Type B pancreatic cell (in vitro differentiated cells): Measurements from ENCODE around the gene CCDC73. TPM values are rescaled to one million over a fixed set of nuclear protein-coding genes. Genes with fewer than 3 reads are reported as not detected.
"Not testable (repeated sequence)": the region's sequence is repeated elsewhere in the genome, so short reads cannot be mapped to it uniquely, and the experiment has no call there.

Experiments
- DNase-seq: peaks from one replicate; pipeline ENCODE4 v3.0.0; 2021; ENCODE audit warnings: mixed read lengths; ENCODE audit not compliant: unreplicated experiment; ENCODE audit errors: extremely low spot score
- H3K27ac Mint-ChIP-seq: 2 replicates; pipeline ENCODE4 v1.8.0; 2021; ENCODE audit warnings: mild to moderate bottlenecking, mixed read lengths
- H3K27me3 Mint-ChIP-seq: 2 replicates; pipeline ENCODE4 v1.8.0; 2021; ENCODE audit warnings: mixed read lengths
- H3K36me3 Mint-ChIP-seq: 2 replicates; pipeline ENCODE4 v1.8.0; 2021; ENCODE audit warnings: mixed read lengths
- H3K4me1 Mint-ChIP-seq: one replicate; pipeline ENCODE4 v1.8.0; 2021; ENCODE audit warnings: mixed read lengths; ENCODE audit not compliant: unreplicated experiment
- H3K4me3 Mint-ChIP-seq: 2 replicates; pipeline ENCODE4 v1.8.0; 2021; ENCODE audit warnings: mild to moderate bottlenecking, mixed read lengths
- H3K9me3 Mint-ChIP-seq: 2 replicates; pipeline ENCODE4 v1.8.0; 2021; ENCODE audit warnings: mixed read lengths
- total RNA-seq: library from RNA; stranded (reverse); gene quantifications from 2 replicates; pipeline ENCODE4 v1.2.1, GENCODE V29; 2021; ENCODE audit warnings: low replicate concordance
- TF ChIP-seq, protein P1 (sequence below): fragments of 200-600 bp; sonication (generic); conservative IDR thresholded peaks from 2 replicates; pipeline ENCODE4 v1.5.0; 2021; ENCODE audit warnings: antibody characterized with exemption, mild to moderate bottlenecking

The CCDC73 gene
- total RNA-seq, 1 donor from 2014 or later, result 0.07 TPM

- H3K27me3 Mint-ChIP-seq, result no peaks in the 10 kb centered on the region
- H3K4me1 Mint-ChIP-seq, result no peaks in the 10 kb centered on the region
- no peak overlapping the region for H3K27ac Mint-ChIP-seq
- DNase-seq, result no peak
- H3K36me3 Mint-ChIP-seq, result no peaks in the 10 kb centered on the region
- TF ChIP-seq, protein P1, sequence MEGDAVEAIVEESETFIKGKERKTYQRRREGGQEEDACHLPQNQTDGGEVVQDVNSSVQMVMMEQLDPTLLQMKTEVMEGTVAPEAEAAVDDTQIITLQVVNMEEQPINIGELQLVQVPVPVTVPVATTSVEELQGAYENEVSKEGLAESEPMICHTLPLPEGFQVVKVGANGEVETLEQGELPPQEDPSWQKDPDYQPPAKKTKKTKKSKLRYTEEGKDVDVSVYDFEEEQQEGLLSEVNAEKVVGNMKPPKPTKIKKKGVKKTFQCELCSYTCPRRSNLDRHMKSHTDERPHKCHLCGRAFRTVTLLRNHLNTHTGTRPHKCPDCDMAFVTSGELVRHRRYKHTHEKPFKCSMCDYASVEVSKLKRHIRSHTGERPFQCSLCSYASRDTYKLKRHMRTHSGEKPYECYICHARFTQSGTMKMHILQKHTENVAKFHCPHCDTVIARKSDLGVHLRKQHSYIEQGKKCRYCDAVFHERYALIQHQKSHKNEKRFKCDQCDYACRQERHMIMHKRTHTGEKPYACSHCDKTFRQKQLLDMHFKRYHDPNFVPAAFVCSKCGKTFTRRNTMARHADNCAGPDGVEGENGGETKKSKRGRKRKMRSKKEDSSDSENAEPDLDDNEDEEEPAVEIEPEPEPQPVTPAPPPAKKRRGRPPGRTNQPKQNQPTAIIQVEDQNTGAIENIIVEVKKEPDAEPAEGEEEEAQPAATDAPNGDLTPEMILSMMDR, result no peak
- H3K4me3 Mint-ChIP-seq, result no peak overlapping the region
- no peaks in the 10 kb centered on the region for H3K9me3 Mint-ChIP-seq
Measured at GRCh38 chr11:32772731-32773130, 21.7 kb downstream of the CCDC73 start.

DNA sequence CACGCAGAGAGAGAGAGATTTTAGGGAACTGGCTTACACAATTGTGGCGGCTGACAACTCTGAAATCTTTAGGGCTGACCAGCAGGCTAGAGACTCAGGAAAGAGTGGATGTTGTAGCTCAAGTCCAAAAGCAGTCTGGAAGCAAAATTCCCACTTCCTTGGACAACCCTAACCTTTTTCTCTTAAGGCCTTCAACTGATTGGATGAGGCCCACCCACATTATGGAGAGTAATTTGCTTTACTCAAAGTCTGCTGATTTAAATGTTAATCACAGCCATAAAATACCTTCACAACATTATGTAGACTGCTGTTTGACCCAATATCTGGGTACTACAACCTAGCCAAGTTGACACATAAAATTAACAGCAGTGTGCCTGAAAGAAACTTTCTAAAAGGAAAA lies 32.7 kb downstream of the CCDC73 start:
- not testable (repeated sequence) for H3K27me3 Mint-ChIP-seq, H3K9me3 Mint-ChIP-seq, H3K4me3 Mint-ChIP-seq, H3K4me1 Mint-ChIP-seq, H3K27ac Mint-ChIP-seq, H3K36me3 Mint-ChIP-seq, DNase-seq

- H3K36me3 Mint-ChIP-seq, result no peaks in the 10 kb centered on the region
- no peaks in the 10 kb centered on the region for H3K9me3 Mint-ChIP-seq
- TF ChIP-seq, protein P1, result no peak
- H3K4me3 Mint-ChIP-seq, result no peak overlapping the region
- no peak for DNase-seq
- H3K27ac Mint-ChIP-seq, result no peak overlapping the region
- H3K27me3 Mint-ChIP-seq, result no peaks in the 10 kb centered on the region
- H3K4me1 Mint-ChIP-seq, result no peaks in the 10 kb centered on the region
Measured at GRCh38 chr11:32758291-32758690, 36.2 kb downstream of the CCDC73 start.

- H3K4me3 Mint-ChIP-seq, H3K27me3 Mint-ChIP-seq, H3K4me1 Mint-ChIP-seq, DNase-seq, H3K27ac Mint-ChIP-seq, H3K36me3 Mint-ChIP-seq, H3K9me3 Mint-ChIP-seq: not testable (repeated sequence)
Measured at GRCh38 chr11:32753181-32753580, 41.3 kb downstream of the CCDC73 start.

GRCh38 chr11:32752001-32752400 lies 42.5 kb downstream of the CCDC73 start:
- Mint-ChIP-seq H3K27ac (no peak overlapping the region), H3K9me3 (no peaks in the 10 kb centered on the region), H3K27me3 (peaks cover 5% of the 10 kb centered on the region), H3K4me1 (no peaks in the 10 kb centered on the region), H3K36me3 (no peaks in the 10 kb centered on the region), H3K4me3 (no peak overlapping the region)
- no peak for DNase-seq
- TF ChIP-seq, protein P1, result no peak

DNA sequence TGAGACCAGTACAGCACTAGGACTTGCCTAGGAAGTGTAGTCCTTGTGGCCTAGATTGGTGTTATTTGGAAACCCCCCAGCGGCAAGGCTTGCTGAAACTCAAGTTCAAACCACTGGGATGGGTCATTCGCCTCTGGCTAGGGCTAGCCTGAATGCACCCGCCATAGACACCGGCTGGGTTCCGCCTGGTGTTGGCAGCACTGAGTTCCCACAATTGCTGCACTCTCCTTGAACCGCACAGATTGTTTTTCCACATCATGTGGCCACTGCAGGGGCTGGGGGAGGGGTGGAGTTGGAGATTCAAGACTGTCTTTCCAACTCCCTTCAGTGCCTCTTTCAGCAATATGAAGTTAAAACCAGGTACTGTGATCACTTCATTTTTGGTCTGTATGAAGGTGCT lies 43.1 kb downstream of the CCDC73 start:
- Mint-ChIP-seq H3K27ac (no peak overlapping the region), H3K4me3 (no peak overlapping the region), H3K36me3 (no peaks in the 10 kb centered on the region), H3K9me3 (no peaks in the 10 kb centered on the region), H3K27me3 (peaks cover 8% of the 10 kb centered on the region), H3K4me1 (no peaks in the 10 kb centered on the region)
- TF ChIP-seq, protein P1, result no peak
- DNase-seq, result no peak

GRCh38 chr11:32729976-32730375 lies 64.5 kb downstream of the CCDC73 start:
- Mint-ChIP-seq H3K9me3 (no peaks in the 10 kb centered on the region), H3K27ac (no peak overlapping the region), H3K36me3 (no peaks in the 10 kb centered on the region), H3K4me3 (no peak overlapping the region), H3K4me1 (no peaks in the 10 kb centered on the region), H3K27me3 (peaks cover 7% of the 10 kb centered on the region)
- TF ChIP-seq, protein P1, result no peak
- DNase-seq, result no peak
